ENCODE data around the gene NECTIN3.

- TF ChIP-seq, protein P1, sequence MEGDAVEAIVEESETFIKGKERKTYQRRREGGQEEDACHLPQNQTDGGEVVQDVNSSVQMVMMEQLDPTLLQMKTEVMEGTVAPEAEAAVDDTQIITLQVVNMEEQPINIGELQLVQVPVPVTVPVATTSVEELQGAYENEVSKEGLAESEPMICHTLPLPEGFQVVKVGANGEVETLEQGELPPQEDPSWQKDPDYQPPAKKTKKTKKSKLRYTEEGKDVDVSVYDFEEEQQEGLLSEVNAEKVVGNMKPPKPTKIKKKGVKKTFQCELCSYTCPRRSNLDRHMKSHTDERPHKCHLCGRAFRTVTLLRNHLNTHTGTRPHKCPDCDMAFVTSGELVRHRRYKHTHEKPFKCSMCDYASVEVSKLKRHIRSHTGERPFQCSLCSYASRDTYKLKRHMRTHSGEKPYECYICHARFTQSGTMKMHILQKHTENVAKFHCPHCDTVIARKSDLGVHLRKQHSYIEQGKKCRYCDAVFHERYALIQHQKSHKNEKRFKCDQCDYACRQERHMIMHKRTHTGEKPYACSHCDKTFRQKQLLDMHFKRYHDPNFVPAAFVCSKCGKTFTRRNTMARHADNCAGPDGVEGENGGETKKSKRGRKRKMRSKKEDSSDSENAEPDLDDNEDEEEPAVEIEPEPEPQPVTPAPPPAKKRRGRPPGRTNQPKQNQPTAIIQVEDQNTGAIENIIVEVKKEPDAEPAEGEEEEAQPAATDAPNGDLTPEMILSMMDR (IDR thresholded peaks at IDR 0.05): no peak
- TF ChIP-seq POLR2A (IDR thresholded peaks at IDR 0.05): no peak
Observed at GRCh38 chr3:111212511-111212910, 140.9 kb downstream of the NECTIN3 start.
